Measurements from ENCODE around the gene IGFBP3. TPM values are rescaled to one million over a fixed set of nuclear protein-coding genes. Genes with fewer than 3 reads are reported as not detected.

Gene IGFBP3
- total and polyA plus RNA-seq, 2 of the 13 experiments (the other 11 are each of a cell fraction or from before 2014, with no cell fraction given): 57.5 TPM; not detected in 1

DNA sequence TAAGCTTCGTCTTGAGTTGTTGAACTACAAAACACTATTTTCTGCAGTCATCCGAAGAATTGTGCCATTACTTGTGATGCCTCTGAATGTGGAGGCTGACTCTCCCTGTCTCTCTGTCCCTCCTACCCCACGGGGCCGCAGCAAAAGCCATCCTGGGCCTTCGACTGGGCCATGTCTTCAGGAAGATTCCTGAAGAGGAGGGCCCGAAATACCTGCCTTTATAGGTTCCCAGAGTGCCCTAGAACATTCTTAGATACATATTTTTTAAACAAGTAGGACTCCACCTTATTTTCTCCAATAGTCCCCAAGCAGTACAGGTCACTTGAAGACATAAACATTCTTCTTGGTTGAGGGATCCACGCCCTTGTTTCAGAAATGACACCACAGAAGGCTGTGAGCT lies 8.1 kb downstream of the IGFBP3 start:
- ATAC-seq: no peak
- Histone ChIP-seq H3K9ac (ENCODE audit: insufficient read depth, low read depth, low read length) (no peak overlapping the region), H3K27me3 (ENCODE audit: control insufficient read depth in 1 of 2, insufficient read depth in 2 of 2, low read length in 2 of 2) (peaks cover 0 to 3% of the 10 kb centered on the region in 2 experiments; a peak in 3 of 5 replicates), H4K20me1 (ENCODE audit: insufficient read depth, low read length) (no peaks in the 10 kb centered on the region), H3K27ac (ENCODE audit: extremely low read length, insufficient read depth, low read length) (no peak overlapping the region), H3K36me3 (replicated peaks in 1 of 2; ENCODE audit: control insufficient read depth in 1 of 2, insufficient read depth in 2 of 2, low read length in 2 of 2) (no peaks in the 10 kb centered on the region), H3K9me3 (ENCODE audit: low read length) (no peaks in the 10 kb centered on the region), H3K4me1 (ENCODE audit: insufficient read depth, low read length) (peaks cover 4% of the 10 kb centered on the region), H3K4me3 (replicated peaks in 1 of 3; ENCODE audit: insufficient read depth in 1 of 3, low read depth in 2 of 3, low read length in 3 of 3) (no peak overlapping the region), H3K79me2 (ENCODE audit: insufficient read depth, low read length) (no peaks in the 10 kb centered on the region), H2AFZ (ENCODE audit: low read length) (no peak overlapping the region), H3K4me2 (ENCODE audit: low read depth, low read length) (no peak overlapping the region)
- ChIA-PET POLR2A (interaction anchor here (0.9 kb wide), 1 partner anchor 18 kb away, joined by 3 read pairs; no protein-coding TSS in a partner anchor), CTCF (ENCODE audit: low intra/inter-chr PET ratio, low total read pairs) (no interaction called here)
- in situ Hi-C loops (cut with HindIII; ENCODE audit: extremely low pct_ligation_motif_present, low pct_unique_long_range_greater_than_20kb): loop anchor here (10.0 kb wide), 1 partner anchor 1272 kb away; no protein-coding TSS in a partner anchor
- intact Hi-C loops (cut with micrococcal nuclease; ENCODE audit: unreplicated experiment): no loop called here
- BruUV-seq (replicated peaks): no TSS peak
- FAIRE-seq: no peak
- TF ChIP-seq ZSCAN31 (CRISPR knock-in tag; IDR thresholded peaks at IDR 0.05; ENCODE audit: low read depth): no peak
- TF ChIP-seq ZNF225 (CRISPR knock-in tag; IDR thresholded peaks at IDR 0.05): no peak
- no peak for TF ChIP-seq ZNF431 (CRISPR knock-in tag; IDR thresholded peaks at IDR 0.05; ENCODE audit: borderline replicate concordance, low read depth)
- TF ChIP-seq ZNF441 (CRISPR knock-in tag; IDR thresholded peaks at IDR 0.05; ENCODE audit: borderline replicate concordance): no peak
- TF ChIP-seq HDAC6 (IDR thresholded peaks at IDR 0.05; ENCODE audit: low read depth, low read length): no peak
- TF ChIP-seq ZNF282 (IDR thresholded peaks at IDR 0.05; ENCODE audit: partially characterized antibody): no peak
- TF ChIP-seq ZNF34 (CRISPR knock-in tag; IDR thresholded peaks at IDR 0.05; ENCODE audit: borderline replicate concordance): no peak
- TF ChIP-seq ERF (CRISPR knock-in tag; IDR thresholded peaks at IDR 0.05): no peak
- TF ChIP-seq KMT2B (CRISPR knock-in tag; IDR thresholded peaks at IDR 0.05): no peak
- TF ChIP-seq SP4 (CRISPR knock-in tag; IDR thresholded peaks at IDR 0.05): no peak
- TF ChIP-seq PBX2 (CRISPR knock-in tag; IDR thresholded peaks at IDR 0.05): no peak
- no peak for TF ChIP-seq HCFC1 (IDR thresholded peaks at IDR 0.05; ENCODE audit: low read depth, low read length)
- TF ChIP-seq HMG20B (CRISPR knock-in tag; conservative IDR thresholded peaks at IDR 0.05): no peak
- TF ChIP-seq, protein P1, sequence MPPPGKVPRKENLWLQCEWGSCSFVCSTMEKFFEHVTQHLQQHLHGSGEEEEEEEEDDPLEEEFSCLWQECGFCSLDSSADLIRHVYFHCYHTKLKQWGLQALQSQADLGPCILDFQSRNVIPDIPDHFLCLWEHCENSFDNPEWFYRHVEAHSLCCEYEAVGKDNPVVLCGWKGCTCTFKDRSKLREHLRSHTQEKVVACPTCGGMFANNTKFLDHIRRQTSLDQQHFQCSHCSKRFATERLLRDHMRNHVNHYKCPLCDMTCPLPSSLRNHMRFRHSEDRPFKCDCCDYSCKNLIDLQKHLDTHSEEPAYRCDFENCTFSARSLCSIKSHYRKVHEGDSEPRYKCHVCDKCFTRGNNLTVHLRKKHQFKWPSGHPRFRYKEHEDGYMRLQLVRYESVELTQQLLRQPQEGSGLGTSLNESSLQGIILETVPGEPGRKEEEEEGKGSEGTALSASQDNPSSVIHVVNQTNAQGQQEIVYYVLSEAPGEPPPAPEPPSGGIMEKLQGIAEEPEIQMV (CRISPR knock-in tag; IDR thresholded peaks at IDR 0.05; ENCODE audit: low read depth): no peak
- TF ChIP-seq, protein P2, sequence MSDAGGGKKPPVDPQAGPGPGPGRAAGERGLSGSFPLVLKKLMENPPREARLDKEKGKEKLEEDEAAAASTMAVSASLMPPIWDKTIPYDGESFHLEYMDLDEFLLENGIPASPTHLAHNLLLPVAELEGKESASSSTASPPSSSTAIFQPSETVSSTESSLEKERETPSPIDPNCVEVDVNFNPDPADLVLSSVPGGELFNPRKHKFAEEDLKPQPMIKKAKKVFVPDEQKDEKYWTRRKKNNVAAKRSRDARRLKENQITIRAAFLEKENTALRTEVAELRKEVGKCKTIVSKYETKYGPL (CRISPR knock-in tag; IDR thresholded peaks at IDR 0.05): no peak
- TF ChIP-seq SMC3 (IDR thresholded peaks at IDR 0.05; ENCODE audit: low read length): no peak
- TF ChIP-seq SYNCRIP (IDR thresholded peaks at IDR 0.05; ENCODE audit: insufficient read depth, low read depth, low read length): no peak
- TF ChIP-seq CENPX (CRISPR knock-in tag; IDR thresholded peaks at IDR 0.05): no peak
- TF ChIP-seq ETS1 (CRISPR knock-in tag; IDR thresholded peaks at IDR 0.05): no peak
- TF ChIP-seq ZNF329 (CRISPR knock-in tag; IDR thresholded peaks at IDR 0.05; ENCODE audit: low read depth): no peak
- DNase-seq (ENCODE audit: low spot score): no peak
- WGBS (ENCODE audit: low lambda C conversion rate): 43% methylated on average over 7 of the region's 7 CpGs

Data from HepG2 (cell line).